GM13976 (cell line): ENCODE results near the gene TMEM117.

Experiments used
- DNase-seq: peaks from one replicate; pipeline ENCODE4 v3.0.0; 2012; ENCODE audit warnings: low spot score
- in situ Hi-C: fragments of 300-500 bp; cut with MboI; formaldehyde crosslinking; loops from one replicate; pipeline ENCODE4 v1.12.0; 2022; ENCODE audit warnings: low sequenced_read_pairs, mixed read lengths, inconsistent platforms; ENCODE audit not compliant: unreplicated experiment
- TF ChIP-seq, protein P1 (sequence below): IDR thresholded peaks from 2 replicates; pipeline ENCODE4 v1.5.1; 2012; ENCODE audit warnings: borderline replicate concordance, mild to moderate bottlenecking; ENCODE audit not compliant: insufficient read depth; ENCODE audit errors: extremely low read depth, missing control alignments, control extremely low read depth

TMEM117 gene

DNA sequence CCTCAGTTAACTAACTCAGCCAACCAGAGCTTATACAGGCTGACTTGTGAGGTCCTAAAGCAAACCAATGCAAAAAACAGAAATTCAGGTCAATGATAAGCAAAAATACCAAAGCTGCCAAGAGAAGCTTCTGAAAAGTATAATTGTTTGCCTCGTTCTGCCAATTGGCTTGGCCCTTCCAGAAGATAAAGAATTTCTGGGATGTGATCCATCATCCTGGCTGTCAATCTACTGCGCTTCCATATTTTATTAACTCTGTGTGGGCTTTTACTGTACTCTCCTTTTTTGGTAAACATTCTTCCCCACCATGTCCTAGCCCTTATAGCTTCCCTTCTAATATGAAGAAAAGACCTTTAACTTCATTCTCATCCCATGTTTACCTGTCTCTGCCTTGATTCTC is 387.9 kb downstream of the TMEM117 start:
- no peak for DNase-seq
- in situ Hi-C loops = no loop called here
- TF ChIP-seq, protein P1, sequence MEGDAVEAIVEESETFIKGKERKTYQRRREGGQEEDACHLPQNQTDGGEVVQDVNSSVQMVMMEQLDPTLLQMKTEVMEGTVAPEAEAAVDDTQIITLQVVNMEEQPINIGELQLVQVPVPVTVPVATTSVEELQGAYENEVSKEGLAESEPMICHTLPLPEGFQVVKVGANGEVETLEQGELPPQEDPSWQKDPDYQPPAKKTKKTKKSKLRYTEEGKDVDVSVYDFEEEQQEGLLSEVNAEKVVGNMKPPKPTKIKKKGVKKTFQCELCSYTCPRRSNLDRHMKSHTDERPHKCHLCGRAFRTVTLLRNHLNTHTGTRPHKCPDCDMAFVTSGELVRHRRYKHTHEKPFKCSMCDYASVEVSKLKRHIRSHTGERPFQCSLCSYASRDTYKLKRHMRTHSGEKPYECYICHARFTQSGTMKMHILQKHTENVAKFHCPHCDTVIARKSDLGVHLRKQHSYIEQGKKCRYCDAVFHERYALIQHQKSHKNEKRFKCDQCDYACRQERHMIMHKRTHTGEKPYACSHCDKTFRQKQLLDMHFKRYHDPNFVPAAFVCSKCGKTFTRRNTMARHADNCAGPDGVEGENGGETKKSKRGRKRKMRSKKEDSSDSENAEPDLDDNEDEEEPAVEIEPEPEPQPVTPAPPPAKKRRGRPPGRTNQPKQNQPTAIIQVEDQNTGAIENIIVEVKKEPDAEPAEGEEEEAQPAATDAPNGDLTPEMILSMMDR = no peak

DNA sequence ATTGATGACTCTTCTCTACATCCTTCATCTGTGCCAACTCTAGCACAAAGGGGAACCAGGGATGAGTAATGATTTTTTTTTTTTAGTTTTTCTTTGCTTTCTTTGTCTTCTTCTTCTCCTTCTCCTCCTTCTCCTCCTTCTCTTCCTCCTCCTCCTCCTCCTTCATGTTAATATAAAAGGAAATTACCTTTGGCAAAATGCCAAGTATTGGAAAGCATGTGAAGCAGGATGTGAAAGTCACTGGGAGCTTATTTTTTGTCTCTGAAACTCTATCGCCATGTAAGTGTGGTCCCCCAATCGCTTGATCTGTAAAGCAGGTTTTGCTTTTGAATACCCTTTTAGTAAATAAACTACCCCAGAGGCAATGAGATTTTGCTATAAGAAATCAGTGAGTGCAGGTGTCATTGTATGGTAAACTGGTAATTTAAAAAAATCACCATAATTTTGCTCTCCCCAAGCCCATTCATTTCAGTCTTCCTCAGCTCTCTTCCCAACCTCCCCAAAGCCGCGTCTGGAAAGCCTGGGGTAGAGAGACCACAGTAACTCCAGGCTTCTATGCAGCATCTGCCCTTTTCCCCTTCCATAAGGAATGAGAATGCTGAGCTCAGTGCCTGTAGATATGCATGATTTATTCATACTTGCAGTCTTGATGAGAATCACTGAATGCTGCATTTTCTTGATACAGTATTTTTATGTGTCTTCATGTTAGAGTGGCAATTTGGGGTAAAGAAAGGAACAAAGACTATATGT is 388.7 kb downstream of the TMEM117 start:
- in situ Hi-C loops = no loop called here
- TF ChIP-seq, protein P1 = no peak
- no peak for DNase-seq

DNA sequence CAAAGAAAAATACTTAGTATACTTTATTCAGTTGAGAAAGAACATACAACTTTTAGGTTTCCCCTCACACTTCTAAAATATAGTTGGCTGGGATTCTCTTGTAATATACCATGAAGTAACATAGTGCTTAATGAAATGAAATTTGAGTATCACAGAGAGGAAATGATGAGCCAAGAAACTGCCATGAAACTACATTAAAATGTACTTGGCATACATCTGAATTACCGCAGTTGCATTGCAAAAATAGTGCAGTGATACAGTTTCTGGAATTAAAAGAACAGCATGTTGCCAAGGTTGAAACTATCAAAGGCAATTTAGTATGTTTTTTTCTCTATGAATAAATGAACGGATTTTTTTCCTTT is 389.2 kb downstream of the TMEM117 start:
- TF ChIP-seq, protein P1 = no peak
- in situ Hi-C loops = no loop called here

DNA sequence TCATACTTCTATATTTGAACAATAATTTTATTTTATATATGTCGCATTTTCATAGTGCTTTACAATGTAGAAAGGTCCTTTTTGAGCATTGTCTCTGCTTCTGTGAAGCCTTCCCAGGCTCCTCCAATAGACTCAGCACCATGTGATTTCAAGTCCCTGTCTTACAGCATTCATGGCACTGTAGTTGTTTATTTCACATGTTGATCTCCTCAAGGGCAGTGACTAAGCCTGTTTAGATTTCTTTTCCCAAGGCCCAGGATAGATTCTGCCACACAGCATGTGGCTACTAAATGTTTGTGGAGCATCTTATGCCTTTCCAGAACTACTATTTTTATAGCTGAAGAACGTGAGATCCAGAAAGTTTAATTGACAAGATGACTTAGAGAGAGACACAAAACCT is 391.7 kb downstream of the TMEM117 start:
- TF ChIP-seq, protein P1 = no peak
- no peak for DNase-seq
- in situ Hi-C loops = no loop called here

More for the DNA sequence above, 389.2 kb downstream of the TMEM117 start:
- no peak for DNase-seq

DNA sequence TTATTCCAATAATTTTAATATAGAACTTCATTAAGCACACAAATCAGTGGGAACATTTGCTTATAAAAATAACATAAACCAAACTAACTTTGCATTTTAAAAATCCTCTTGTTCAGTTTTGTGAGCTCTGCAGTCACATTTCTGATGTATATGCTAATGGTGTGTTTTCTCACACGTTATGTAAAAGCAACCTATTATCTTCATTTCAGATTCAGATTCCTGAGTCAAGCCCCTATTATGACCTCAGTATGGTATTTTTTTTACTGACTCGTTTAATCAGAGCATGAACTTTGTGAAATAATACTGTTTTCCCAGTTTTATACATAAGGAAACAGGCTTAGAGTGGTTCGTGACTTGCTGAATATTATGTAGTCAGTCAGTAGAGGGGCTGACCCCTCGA is 394.0 kb downstream of the TMEM117 start:
- in situ Hi-C loops = no loop called here
- no peak for DNase-seq
- TF ChIP-seq, protein P1 = no peak

DNA sequence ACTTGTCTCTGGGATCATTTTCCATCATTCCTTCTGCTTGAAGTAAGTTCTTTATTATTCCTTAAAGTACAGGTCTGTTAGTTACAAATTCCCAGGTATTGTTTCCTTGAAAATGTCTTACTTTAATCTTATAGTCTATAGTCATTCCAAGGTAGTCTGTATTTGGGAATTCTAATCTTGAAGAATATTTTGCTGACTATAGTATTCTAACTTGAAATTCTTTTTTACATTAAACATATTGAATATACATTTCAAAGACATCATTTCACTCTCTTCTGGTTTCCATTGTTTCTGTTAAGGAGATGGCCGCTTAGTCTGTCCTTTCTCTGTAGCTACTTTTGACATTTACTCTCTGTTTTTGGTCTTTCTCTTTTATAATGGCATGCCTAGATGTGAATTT is 399.8 kb downstream of the TMEM117 start:
- in situ Hi-C loops = no loop called here
- TF ChIP-seq, protein P1 = no peak
- DNase-seq = no peak

DNA sequence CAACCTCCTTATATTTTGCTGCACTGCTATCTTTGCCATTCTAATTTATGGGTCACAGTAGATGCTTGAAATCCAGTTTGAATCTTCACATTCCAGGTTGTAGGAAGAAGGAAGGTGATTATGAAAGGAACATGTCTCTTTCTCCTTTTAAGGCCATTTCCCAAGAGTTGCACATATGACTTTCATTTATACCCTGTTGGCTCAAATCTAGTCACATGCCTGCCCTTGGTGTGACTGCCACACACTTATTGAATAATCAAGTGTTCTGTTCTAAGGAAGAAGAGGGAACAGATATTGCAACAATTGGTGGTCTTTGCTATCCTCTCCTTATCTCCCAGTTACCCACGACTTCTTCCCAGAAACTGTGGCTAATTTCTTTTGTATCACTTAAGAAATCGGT is 404.3 kb downstream of the TMEM117 start:
- in situ Hi-C loops = no loop called here
- TF ChIP-seq, protein P1 = no peak
- DNase-seq = no peak
